H1 (cell line): ENCODE results near the gene NT5E. TPM values are rescaled to one million over a fixed set of nuclear protein-coding genes. Genes with fewer than 3 reads are reported as not detected.

Source experiments
- CTCF ChIA-PET: fragments of 300-600 bp; sonication (Branson Sonifier 250); formaldehyde crosslinking; loops from one replicate; lab custom pipeline; 2021; ENCODE audit not compliant: partially characterized antibody; lab: Charles Lee
- POLR2A ChIA-PET: fragments of 300-600 bp; sonication (Branson Sonifier 250); formaldehyde crosslinking; loops from one replicate; lab custom pipeline; 2021; ENCODE audit warnings: inconsistent platforms; ENCODE audit not compliant: partially characterized antibody; lab: Charles Lee
- DNase-seq, 2 experiments: peaks; one replicate each; pipeline versions ENCODE4 v3.0.0 to v3.0.0-alpha.2; 2010 to 2022; ENCODE audit warnings: low spot score in 2 of 2, low read depth in 1 of 2, mixed read lengths in 1 of 2
- FAIRE-seq: peaks from 2 replicates; lab custom pipeline; 2011; peaks lifted over from hg19 to GRCh38; lab: Jason Lieb, UNC
- H2AFZ ChIP-seq: 2 replicates; pipeline ENCODE4 v1.8.1; 2012; ENCODE audit warnings: low read length, inconsistent platforms
- H2AK5ac ChIP-seq: 2 replicates; pipeline ENCODE4 v1.6.1; 2013; ENCODE audit warnings: low read depth, low read length
- H2BK120ac ChIP-seq: replicated peaks from 2 replicates; pipeline ENCODE3; 2013; ENCODE audit warnings: low read depth, low read length, inconsistent platforms
- H2BK12ac ChIP-seq: 2 replicates; pipeline ENCODE4 v1.6.1; 2013; ENCODE audit warnings: low read depth, low read length
- H2BK15ac ChIP-seq: 2 replicates; pipeline ENCODE4 v1.6.1; 2013; ENCODE audit warnings: low read length
- H2BK20ac ChIP-seq: 2 replicates; pipeline ENCODE4 v1.6.1; 2013; ENCODE audit warnings: low read length
- H2BK5ac ChIP-seq: 2 replicates; pipeline ENCODE4 v1.6.1; 2013; ENCODE audit warnings: low read depth, low read length
- H3K14ac ChIP-seq: 2 replicates; pipeline ENCODE4 v1.6.1; 2013; ENCODE audit warnings: inconsistent platforms; ENCODE audit not compliant: insufficient read length
- H3K18ac ChIP-seq: 2 replicates; pipeline ENCODE4 v1.6.1; 2013; ENCODE audit warnings: low read length; ENCODE audit errors: extremely low read depth
- H3K23ac ChIP-seq: 2 replicates; pipeline ENCODE4 v1.6.1; 2013; ENCODE audit warnings: inconsistent platforms; ENCODE audit not compliant: insufficient read length
- H3K23me2 ChIP-seq: 2 replicates; pipeline ENCODE4 v1.6.1; 2013; ENCODE audit warnings: low read depth, low read length
- H3K27ac ChIP-seq: 2 replicates; pipeline ENCODE4 v1.6.1; 2011; ENCODE audit warnings: low read depth, low read length, inconsistent platforms
- H3K27me3 ChIP-seq, 4 experiments: replicated peaks in 1 of 4; 1 replicate in 1 of 4; 2 replicates in 3 of 4; pipeline versions ENCODE4 v1.6.1 to v1.8.1; 2011 to 2013; ENCODE audit warnings: low read length in 3 of 4, mild to moderate bottlenecking in 3 of 4, inconsistent platforms in 2 of 4, mixed read lengths in 2 of 4, moderate library complexity in 1 of 4; ENCODE audit not compliant: control insufficient read depth in 3 of 4, insufficient read depth in 3 of 4; ENCODE audit errors: extremely low read depth in 1 of 4
- H3K36me3 ChIP-seq, 4 experiments: 2 replicates each; pipeline versions ENCODE4 v1.6.1 to v1.8.1; 2011 to 2013; ENCODE audit warnings: mild to moderate bottlenecking in 4 of 4, low read length in 3 of 4, moderate library complexity in 2 of 4, control low read depth in 1 of 4, inconsistent platforms in 1 of 4; ENCODE audit not compliant: insufficient read depth in 4 of 4, control insufficient read depth in 2 of 4
- H3K4ac ChIP-seq: replicated peaks from 2 replicates; pipeline ENCODE3; 2013; ENCODE audit warnings: low read length, low read depth, mixed read lengths, inconsistent platforms; ENCODE audit not compliant: insufficient read length
- H3K4me1 ChIP-seq, 4 experiments: replicated peaks in 1 of 4; 1 replicate in 1 of 4; 2 replicates in 3 of 4; pipeline versions ENCODE4 v1.6.1 to v1.8.1; 2011 to 2013; ENCODE audit warnings: low read length in 3 of 4, inconsistent platforms in 2 of 4, mixed read lengths in 1 of 4; ENCODE audit not compliant: insufficient read depth in 4 of 4, control insufficient read depth in 3 of 4
- H3K4me2 ChIP-seq, 2 experiments: 2 replicates each; pipeline versions ENCODE4 v1.6.1 to v1.8.1; 2011 to 2013; ENCODE audit warnings: low read depth in 2 of 2, low read length in 2 of 2, control low read depth in 1 of 2, inconsistent platforms in 1 of 2, mild to moderate bottlenecking in 1 of 2; ENCODE audit not compliant: insufficient read depth in 1 of 2
- H3K4me3 ChIP-seq, 4 experiments: fragments of 200-600, 300-600 bp in 1 of 4; sonication (generic), shearing (Covaris generic), sonication (Bioruptor Twin) in 1 of 4; 2 replicates each; pipeline versions ENCODE4 v1.5.1 to v1.8.1; 2011 to 2016; ENCODE audit warnings: low read length in 4 of 4, low read depth in 3 of 4, control low read depth in 2 of 4, inconsistent platforms in 2 of 4, mild to moderate bottlenecking in 2 of 4, mixed read lengths in 1 of 4, moderate library complexity in 1 of 4; ENCODE audit not compliant: insufficient read depth in 2 of 4; ENCODE audit errors: extremely low read depth in 1 of 4
- H3K56ac ChIP-seq: replicated peaks from 2 replicates; pipeline ENCODE3; 2013; ENCODE audit warnings: low read depth, mild to moderate bottlenecking, mixed read lengths, low read length, inconsistent platforms; ENCODE audit not compliant: insufficient read length
- H3K79me1 ChIP-seq: 2 replicates; pipeline ENCODE4 v1.6.1; 2013; ENCODE audit warnings: low read depth, low read length, control low read depth
- H3K79me2 ChIP-seq, 2 experiments: 2 replicates each; pipeline versions ENCODE4 v1.6.1 to v1.8.1; 2012 to 2013; ENCODE audit warnings: low read length in 2 of 2, mild to moderate bottlenecking in 2 of 2, inconsistent platforms in 1 of 2; ENCODE audit not compliant: insufficient read depth in 2 of 2, control insufficient read depth in 1 of 2
- H3K9ac ChIP-seq, 4 experiments: replicated peaks in 1 of 4; 1 replicate in 1 of 4; 2 replicates in 3 of 4; pipeline versions ENCODE4 v1.6.1 to v1.8.1; 2011 to 2013; ENCODE audit warnings: low read depth in 3 of 4, low read length in 3 of 4, control low read depth in 2 of 4, mild to moderate bottlenecking in 2 of 4, moderate library complexity in 2 of 4, inconsistent platforms in 1 of 4; ENCODE audit errors: extremely low read depth in 1 of 4
- H3K9me3 ChIP-seq, 2 experiments: 2 replicates each; pipeline versions ENCODE4 v1.6.1 to v1.8.1; 2012 to 2013; ENCODE audit warnings: mild to moderate bottlenecking in 2 of 2, moderate library complexity in 2 of 2, control low read depth in 1 of 2, inconsistent platforms in 1 of 2, low read depth in 1 of 2, low read length in 1 of 2, mixed read lengths in 1 of 2; ENCODE audit not compliant: insufficient read depth in 2 of 2
- H4K20me1 ChIP-seq, 2 experiments: replicated peaks in 1 of 2; 2 replicates each; pipeline versions ENCODE3 to v1.8.1; 2011 to 2013; ENCODE audit warnings: inconsistent platforms in 2 of 2, low read length in 2 of 2, mild to moderate bottlenecking in 1 of 2; ENCODE audit not compliant: insufficient read depth in 2 of 2, control insufficient read depth in 1 of 2
- H4K5ac ChIP-seq: 2 replicates; pipeline ENCODE4 v1.6.1; 2013; ENCODE audit warnings: low read length, low read depth, mixed read lengths, inconsistent platforms; ENCODE audit not compliant: insufficient read length
- H4K8ac ChIP-seq: 2 replicates; pipeline ENCODE4 v1.8.0; 2013; ENCODE audit warnings: mild to moderate bottlenecking, moderate library complexity, low read length, inconsistent platforms; ENCODE audit not compliant: insufficient read depth; ENCODE audit errors: extremely low read depth
- H4K91ac ChIP-seq: replicated peaks from 2 replicates; pipeline ENCODE3; 2013; ENCODE audit warnings: low read length, mixed read lengths, inconsistent platforms; ENCODE audit not compliant: insufficient read length
- CBX5 ChIP-seq: fragments of 300-800, 300-1000 bp; sonication (generic); IDR thresholded peaks from 2 replicates; pipeline ENCODE4 v1.7.1; 2016; ENCODE audit warnings: antibody characterized with exemption, low read length, low read depth
- EP300 ChIP-seq, 2 experiments: IDR thresholded peaks; 1 replicate in 1 of 2; 2 replicates in 1 of 2; pipeline ENCODE4 v1.6.1; 2011 to 2012; ENCODE audit warnings: low read depth in 2 of 2, low read length in 2 of 2, mild to moderate bottlenecking in 2 of 2, borderline replicate concordance in 1 of 2, inconsistent platforms in 1 of 2, moderate library complexity in 1 of 2
- FOSL1 ChIP-seq: IDR thresholded peaks from 2 replicates; pipeline ENCODE4 v1.6.1; 2011; ENCODE audit warnings: mild to moderate bottlenecking, low read depth, low read length, moderate library complexity; ENCODE audit not compliant: insufficient read depth
- HDAC2 ChIP-seq, 2 experiments: fragments of 300-600 bp in 1 of 2; sonication (generic) in 1 of 2; IDR thresholded peaks; 2 replicates each; pipeline ENCODE4 v1.6.1; 2011 to 2012; ENCODE audit warnings: low read depth in 2 of 2, low read length in 2 of 2, mild to moderate bottlenecking in 2 of 2, moderate library complexity in 2 of 2, borderline replicate concordance in 1 of 2, inconsistent platforms in 1 of 2
- KDM4A ChIP-seq: IDR thresholded peaks from one replicate; pipeline ENCODE4 v1.7.1; 2012; ENCODE audit warnings: low read depth, mild to moderate bottlenecking, moderate library complexity, low read length, inconsistent platforms; ENCODE audit not compliant: severe bottlenecking
- KDM5A ChIP-seq: fragments of 200-600 bp; IDR thresholded peaks from 2 replicates; pipeline ENCODE4 v1.7.1; 2012; ENCODE audit warnings: mild to moderate bottlenecking, low read length, inconsistent platforms, mixed read lengths
- MAFK ChIP-seq: IDR thresholded peaks from 2 replicates; pipeline ENCODE4 v1.6.1; 2012; ENCODE audit warnings: low read depth, mild to moderate bottlenecking, improper control_type of control experiment, low read length
- NANOG ChIP-seq: IDR thresholded peaks from 2 replicates; pipeline ENCODE4 v1.6.1; 2011; ENCODE audit warnings: low read length, low read depth, mild to moderate bottlenecking, inconsistent platforms; ENCODE audit not compliant: insufficient read depth, poor library complexity, severe bottlenecking
- SP1 ChIP-seq: IDR thresholded peaks from 2 replicates; pipeline ENCODE4 v1.6.1; 2011; ENCODE audit warnings: low read depth, low read length
- SP2 ChIP-seq: IDR thresholded peaks from 2 replicates; pipeline ENCODE4 v1.6.1; 2012; ENCODE audit warnings: mild to moderate bottlenecking, low read length, inconsistent platforms
- TAF7 ChIP-seq: optimal IDR thresholded peaks from 2 replicates; pipeline ENCODE3; 2011; ENCODE audit warnings: low read depth, mild to moderate bottlenecking, inconsistent platforms, low read length, moderate library complexity, borderline replicate concordance
- YY1 ChIP-seq: IDR thresholded peaks from 2 replicates; pipeline ENCODE4 v1.6.1; 2011; ENCODE audit warnings: low read depth, mild to moderate bottlenecking, low read length
- WGBS, 2 experiments: shearing (Covaris generic) in 1 of 2; methylation state at CpG; one replicate each; pipeline versions ENCODE4 v1.1.6 to v1.1.7; 2013 to 2015; ENCODE audit warnings: low lambda C conversion rate in 2 of 2, mixed read lengths in 2 of 2, inconsistent platforms in 1 of 2, low coverage in 1 of 2, missing lambda C conversion rate in 1 of 2; ENCODE audit not compliant: insufficient replicate concordance in 2 of 2, insufficient coverage in 1 of 2, insufficient read length in 1 of 2; ENCODE audit errors: extremely low coverage in 1 of 2, missing lambda C conversion rate in 1 of 2; 5-methylcytosine and 5-hydroxymethylcytosine counted together
- polyA plus RNA-seq, 7 experiments: library from polyadenylated mRNA; depleted of rRNA in 3 of 7; stranded (reverse) in 5 of 7; unstranded in 2 of 7; fragments of >200 nt in 5 of 7; fragments of 200-250 nt in 2 of 7; gene quantifications; 1 replicate in 5 of 7; 2 replicates in 1 of 7; 4 replicates in 1 of 7; pipeline versions ENCODE4 v1.2.1 to v1.2.3, GENCODE V29; 2011 to 2013; ENCODE audit warnings: missing spikeins in 2 of 7, mixed read lengths in 2 of 7
- total RNA-seq: library from RNA; stranded (reverse); fragmentation: NEBNext Ultra II Directional; extraction: Animal tissue kit (Norgen Biotek cat#: 25700); gene quantifications from 2 replicates; pipeline ENCODE4 v1.2.1, GENCODE V29; 2021

Gene NT5E
- total and polyA plus RNA-seq, 2 of the 8 experiments (the other 6 are each of a cell fraction or from before 2014, with no cell fraction given), result 0.74 to 1.5 TPM

- Histone ChIP-seq H2AK5ac (no peak overlapping the region), H3K23me2 (peaks cover 10% of the 10 kb centered on the region; the same call in 1 of the 2 replicates), H3K9ac (no peak overlapping the region), H2BK5ac (no peak overlapping the region), H3K23ac (no peak overlapping the region), H4K91ac (no peak overlapping the region), H2BK120ac (no peak overlapping the region), H4K8ac (no peak overlapping the region), H3K9me3 (no peaks in the 10 kb centered on the region), H3K4me1 (peaks cover 0 to 2% (median 0%) of the 10 kb centered on the region in 4 experiments; a peak in 2 of 7 replicates), H3K14ac (no peak overlapping the region), H3K4me2 (no peak overlapping the region), H3K36me3 (no peaks in the 10 kb centered on the region), H2BK20ac (no peak overlapping the region), H4K5ac (no peak overlapping the region), H3K18ac (no peak overlapping the region), H3K79me2 (no peaks in the 10 kb centered on the region), H4K20me1 (no peaks in the 10 kb centered on the region), H3K79me1 (no peaks in the 10 kb centered on the region), H2BK15ac (no peak overlapping the region), H3K27me3 (peaks cover 4 to 39% (median 32%) of the 10 kb centered on the region in 4 experiments), H2AFZ (no peak overlapping the region), H3K4me3 (no peak overlapping the region), H3K4ac (no peak overlapping the region), H3K27ac (no peak overlapping the region), H3K56ac (no peak overlapping the region), H2BK12ac (no peak overlapping the region)
- ChIA-PET CTCF (interaction anchor here (1.5 to 4.8 kb wide), 3 partner anchors 9 to 30 kb away, joined by 7 to 33 read pairs (median 10); no protein-coding TSS in a partner anchor), POLR2A (interaction anchor here (0.8 to 1.3 kb wide), 2 partner anchors 8 to 225 kb away, joined by 3 read pairs; no protein-coding TSS in a partner anchor)
- WGBS, 2 experiments, result 82% methylated on average over 2 of the region's 2 CpGs; no CpG with 5 or more reads in 1 of the 2 experiments
- DNase-seq (no peak), FAIRE-seq (no peak)
- no peak for TF ChIP-seq MAFK
- TF ChIP-seq YY1, result no peak
- TF ChIP-seq FOSL1, result no peak
- no peak for TF ChIP-seq NANOG
- no peak for TF ChIP-seq CBX5
- no peak for TF ChIP-seq KDM5A
- no peak for TF ChIP-seq TAF7
- TF ChIP-seq KDM4A, result no peak
- TF ChIP-seq HDAC2 (IDR thresholded peaks at IDR 0.05; ENCODE audit: borderline replicate concordance in 1 of 2, low read depth in 2 of 2, low read length in 2 of 2), result no peak
- TF ChIP-seq EP300 (IDR thresholded peaks at IDR 0.05; ENCODE audit: borderline replicate concordance in 1 of 2, low read depth in 2 of 2, low read length in 2 of 2), result no peak
- TF ChIP-seq SP1, result no peak
- no peak for TF ChIP-seq SP2
Measured at GRCh38 chr6:85453490-85453889, 3.6 kb downstream of the NT5E start.
